Omental fat pad (tissue), 4 donors: ENCODE measurements around the gene TRPM3. TPM values are rescaled to one million over a fixed set of nuclear protein-coding genes. Genes with fewer than 3 reads are reported as not detected.

Experiments used
- ATAC-seq: fragments of 150-250 bp; one replicate; pipeline ENCODE4 v1.9.1; 2016; ENCODE audit warnings: mild to moderate bottlenecking, moderate library complexity; ENCODE audit not compliant: low FRiP score
- DNase-seq: peaks from one replicate; pipeline ENCODE4 v3.0.0-alpha.2; 2019; ENCODE audit warnings: low spot score
- total RNA-seq, 4 donors: library from RNA; depleted of rRNA; stranded (reverse); fragments of >200 nt; gene quantifications; one replicate each; pipeline ENCODE4 v1.1.0, GENCODE V29; 2016
- TF ChIP-seq, protein P1 (sequence below), 3 donors: fragments of 450-650 bp; IDR thresholded peaks; one replicate each; pipeline ENCODE4 v1.5.1; 2016 to 2017; ENCODE audit warnings: antibody characterized with exemption in 3 of 3, mild to moderate bottlenecking in 3 of 3, moderate library complexity in 2 of 3

Gene TRPM3
- total RNA-seq, 4 donors from 2014 or later = 0.60 to 9.3 (median 1.5) TPM

DNA sequence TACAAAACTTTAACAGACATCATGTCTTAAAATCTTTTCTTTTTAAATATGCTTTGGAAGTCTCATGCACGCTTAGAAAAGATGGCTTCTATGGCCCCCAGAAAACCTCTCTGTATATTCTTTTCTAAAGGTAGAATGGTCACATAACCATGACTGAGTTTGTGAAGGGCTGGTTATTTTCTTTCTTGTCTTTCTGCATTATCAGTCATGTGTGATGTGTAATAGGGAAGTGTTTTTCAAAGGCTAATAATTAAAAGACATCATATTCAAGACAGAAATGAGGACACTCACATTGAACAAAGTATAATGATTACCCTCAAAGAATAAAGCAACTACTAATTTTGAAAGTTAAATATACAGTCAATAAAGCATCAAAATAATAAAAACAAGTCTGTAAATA, 253.4 kb downstream of the TRPM3 start:
- TF ChIP-seq, protein P1, sequence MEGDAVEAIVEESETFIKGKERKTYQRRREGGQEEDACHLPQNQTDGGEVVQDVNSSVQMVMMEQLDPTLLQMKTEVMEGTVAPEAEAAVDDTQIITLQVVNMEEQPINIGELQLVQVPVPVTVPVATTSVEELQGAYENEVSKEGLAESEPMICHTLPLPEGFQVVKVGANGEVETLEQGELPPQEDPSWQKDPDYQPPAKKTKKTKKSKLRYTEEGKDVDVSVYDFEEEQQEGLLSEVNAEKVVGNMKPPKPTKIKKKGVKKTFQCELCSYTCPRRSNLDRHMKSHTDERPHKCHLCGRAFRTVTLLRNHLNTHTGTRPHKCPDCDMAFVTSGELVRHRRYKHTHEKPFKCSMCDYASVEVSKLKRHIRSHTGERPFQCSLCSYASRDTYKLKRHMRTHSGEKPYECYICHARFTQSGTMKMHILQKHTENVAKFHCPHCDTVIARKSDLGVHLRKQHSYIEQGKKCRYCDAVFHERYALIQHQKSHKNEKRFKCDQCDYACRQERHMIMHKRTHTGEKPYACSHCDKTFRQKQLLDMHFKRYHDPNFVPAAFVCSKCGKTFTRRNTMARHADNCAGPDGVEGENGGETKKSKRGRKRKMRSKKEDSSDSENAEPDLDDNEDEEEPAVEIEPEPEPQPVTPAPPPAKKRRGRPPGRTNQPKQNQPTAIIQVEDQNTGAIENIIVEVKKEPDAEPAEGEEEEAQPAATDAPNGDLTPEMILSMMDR (IDR thresholded peaks at IDR 0.05) = no peak
- DNase-seq = no peak
- ATAC-seq = no peak

DNA sequence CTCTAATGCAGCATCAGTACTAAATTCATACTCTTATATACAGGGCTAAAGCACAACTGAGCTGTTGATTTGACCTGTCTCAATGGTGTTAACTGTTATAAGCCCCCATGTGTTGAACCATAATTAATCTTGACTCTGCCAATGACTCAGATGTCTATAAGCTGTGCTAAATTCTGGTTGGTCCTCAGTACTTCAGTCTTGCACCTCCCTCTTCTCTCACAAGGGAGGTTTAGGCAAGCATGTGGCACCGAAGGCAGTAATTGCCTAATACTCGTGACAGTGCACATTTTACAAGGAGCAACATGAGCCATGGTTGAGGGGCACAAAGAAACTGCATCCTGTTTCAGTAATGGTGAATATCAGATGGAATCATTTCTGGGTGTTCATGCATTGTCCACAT, 255.9 kb downstream of the TRPM3 start:
- ATAC-seq = no peak
- DNase-seq = no peak
- TF ChIP-seq, protein P1 (IDR thresholded peaks at IDR 0.05) = no peak

DNA sequence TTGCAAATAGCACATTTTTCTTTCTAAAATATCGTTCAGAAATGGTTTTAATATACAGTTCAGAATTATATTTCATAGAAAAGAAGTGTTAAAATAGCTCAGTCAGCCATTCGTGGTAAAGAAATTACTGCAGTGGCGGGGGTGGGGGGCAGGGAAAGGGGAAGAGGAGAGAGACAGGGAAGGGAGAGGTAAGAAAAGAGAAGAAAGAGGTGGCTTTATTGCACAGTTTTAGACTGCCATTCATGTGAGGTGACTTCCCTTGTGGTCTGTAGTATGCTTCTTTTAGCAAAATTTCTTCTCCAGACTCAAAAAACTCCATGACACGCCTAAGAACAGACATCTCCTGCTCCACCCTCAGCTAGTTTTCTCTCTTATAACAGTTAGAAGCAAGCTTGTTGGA, 259.6 kb downstream of the TRPM3 start:
- no peak for ATAC-seq
- TF ChIP-seq, protein P1 (IDR thresholded peaks at IDR 0.05) = no peak
- no peak for DNase-seq

DNA sequence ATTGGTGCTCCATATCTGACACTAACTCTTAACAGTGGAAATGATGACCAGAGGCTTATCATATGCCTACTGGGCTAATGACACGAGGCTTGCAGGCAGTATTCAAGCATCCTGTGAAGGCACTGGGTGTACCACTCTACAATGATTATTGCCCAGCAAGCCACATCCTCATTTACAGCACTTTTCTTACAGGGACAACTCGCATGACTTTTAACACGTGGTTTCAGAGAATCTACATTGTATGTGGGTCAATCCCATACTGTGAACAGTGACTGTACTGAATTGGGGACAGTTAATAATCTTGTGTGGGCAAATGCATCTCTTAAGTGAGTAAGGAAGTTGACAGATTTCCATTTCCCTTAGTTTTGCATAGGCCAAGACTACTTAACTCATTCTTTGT, 260.0 kb downstream of the TRPM3 start:
- TF ChIP-seq, protein P1 (IDR thresholded peaks at IDR 0.05) = no peak
- no peak for ATAC-seq
- no peak for DNase-seq

DNA sequence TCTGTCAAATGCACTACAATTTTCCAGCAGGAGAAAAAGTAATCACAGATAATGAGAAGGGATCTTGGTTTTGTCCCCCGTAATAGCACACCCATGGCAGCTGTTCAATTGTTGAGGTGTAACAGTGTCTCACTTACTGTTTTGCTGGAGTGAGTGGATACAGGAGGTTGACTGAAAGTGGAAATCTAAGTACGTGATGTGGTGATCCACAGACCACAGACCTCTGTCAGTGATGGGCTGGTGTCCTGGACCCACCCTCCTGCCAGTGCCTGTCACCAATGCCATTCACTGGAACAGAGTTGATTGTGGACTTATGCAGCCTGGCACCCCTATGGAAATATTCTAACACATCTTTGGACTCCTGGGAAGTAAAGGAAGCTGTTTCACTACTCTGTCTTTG, 261.7 kb downstream of the TRPM3 start:
- TF ChIP-seq, protein P1 (IDR thresholded peaks at IDR 0.05) = no peak
- no peak for ATAC-seq
- no peak for DNase-seq

DNA sequence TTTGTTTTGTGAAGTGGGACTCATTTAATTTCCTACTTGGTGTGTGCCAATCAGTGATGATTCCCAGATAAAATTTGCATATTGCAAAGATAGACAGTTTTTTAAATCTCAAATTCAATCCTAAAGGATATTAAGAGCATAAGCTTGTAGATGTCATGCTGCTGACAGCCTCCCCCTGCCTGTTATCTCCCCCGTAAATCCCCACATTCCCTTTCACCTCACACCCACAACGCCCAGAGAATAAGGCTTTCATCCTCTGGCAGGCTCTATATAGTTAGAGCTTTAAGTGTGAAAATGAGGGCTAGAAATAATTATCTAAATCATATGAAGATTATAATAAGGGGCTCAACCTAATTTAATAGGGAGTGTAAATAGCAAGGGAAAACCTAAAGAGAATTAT, 265.0 kb downstream of the TRPM3 start:
- TF ChIP-seq, protein P1 (IDR thresholded peaks at IDR 0.05) = no peak
- no peak for ATAC-seq
- no peak for DNase-seq

DNA sequence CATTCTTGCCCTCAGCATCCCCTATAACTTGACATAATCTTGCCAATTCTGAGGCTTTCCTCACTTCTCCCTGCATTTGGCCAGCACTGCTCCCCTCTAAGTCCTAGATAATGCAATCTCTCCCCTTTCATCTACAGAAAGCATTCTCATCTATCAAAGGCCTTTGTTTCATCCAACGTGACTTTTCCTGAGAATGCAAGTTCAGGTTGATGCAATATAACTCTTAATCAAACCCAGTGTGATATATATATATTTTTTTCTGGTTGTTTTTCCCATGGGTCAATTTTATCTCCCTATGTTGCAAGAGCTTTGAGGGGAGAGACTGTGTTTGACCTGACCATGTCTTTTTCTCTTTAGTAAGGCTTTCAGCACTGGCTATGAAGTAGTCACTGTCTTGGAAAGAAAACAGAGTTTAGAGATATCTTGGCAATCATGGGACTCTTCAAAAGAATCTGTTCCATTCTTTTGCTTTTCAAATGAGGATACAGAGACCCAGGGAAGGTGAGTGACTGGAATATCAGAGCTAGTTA, 268.6 kb downstream of the TRPM3 start:
- TF ChIP-seq, protein P1 (IDR thresholded peaks at IDR 0.05) = no peak
- DNase-seq = no peak
- peak; percentile 62 for ATAC-seq
